ENCODE data around the gene ACVRL1.

Gene ACVRL1

DNA sequence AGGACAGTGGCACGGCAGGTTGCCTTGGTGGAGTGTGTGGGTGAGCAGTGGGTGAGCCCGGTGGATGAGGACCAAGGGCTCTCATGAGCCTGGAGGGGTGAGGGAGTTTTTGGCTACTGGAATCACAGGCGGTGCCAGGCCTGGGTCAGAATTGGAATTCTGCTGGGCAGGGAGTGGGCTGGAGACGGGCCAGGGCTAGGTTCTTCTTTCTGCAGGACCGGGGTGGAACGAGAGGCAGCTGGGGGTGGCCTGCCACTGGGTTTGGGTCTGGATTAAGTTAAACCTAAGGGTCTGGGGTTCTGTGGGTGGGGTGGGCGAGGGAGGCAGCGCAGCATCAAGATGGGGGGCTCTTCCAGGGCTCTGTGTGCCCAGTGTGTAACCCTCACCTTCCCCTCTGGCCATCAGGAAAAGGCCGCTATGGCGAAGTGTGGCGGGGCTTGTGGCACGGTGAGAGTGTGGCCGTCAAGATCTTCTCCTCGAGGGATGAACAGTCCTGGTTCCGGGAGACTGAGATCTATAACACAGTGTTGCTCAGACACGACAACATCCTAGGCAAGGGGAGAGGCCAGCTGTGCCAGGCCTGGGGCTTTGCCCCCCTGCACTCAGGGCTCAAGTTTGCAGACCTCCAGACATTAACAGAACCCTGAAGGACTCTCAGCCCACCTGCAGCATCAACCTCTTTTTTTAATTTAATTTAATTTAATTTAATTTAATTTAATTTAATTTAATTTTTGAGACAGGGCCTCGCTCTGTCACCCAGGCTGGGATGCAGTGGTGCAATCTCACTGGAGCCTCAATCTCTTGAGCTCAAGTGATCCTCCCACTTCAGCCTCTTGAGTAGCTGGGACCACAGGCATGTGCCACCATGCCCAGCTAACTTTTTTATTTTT, 7.0 kb downstream of the ACVRL1 start:
- no peak overlapping the region for H3K4me3 ChIP-seq (ENCODE audit: low read length)
- TF ChIP-seq, protein P1, sequence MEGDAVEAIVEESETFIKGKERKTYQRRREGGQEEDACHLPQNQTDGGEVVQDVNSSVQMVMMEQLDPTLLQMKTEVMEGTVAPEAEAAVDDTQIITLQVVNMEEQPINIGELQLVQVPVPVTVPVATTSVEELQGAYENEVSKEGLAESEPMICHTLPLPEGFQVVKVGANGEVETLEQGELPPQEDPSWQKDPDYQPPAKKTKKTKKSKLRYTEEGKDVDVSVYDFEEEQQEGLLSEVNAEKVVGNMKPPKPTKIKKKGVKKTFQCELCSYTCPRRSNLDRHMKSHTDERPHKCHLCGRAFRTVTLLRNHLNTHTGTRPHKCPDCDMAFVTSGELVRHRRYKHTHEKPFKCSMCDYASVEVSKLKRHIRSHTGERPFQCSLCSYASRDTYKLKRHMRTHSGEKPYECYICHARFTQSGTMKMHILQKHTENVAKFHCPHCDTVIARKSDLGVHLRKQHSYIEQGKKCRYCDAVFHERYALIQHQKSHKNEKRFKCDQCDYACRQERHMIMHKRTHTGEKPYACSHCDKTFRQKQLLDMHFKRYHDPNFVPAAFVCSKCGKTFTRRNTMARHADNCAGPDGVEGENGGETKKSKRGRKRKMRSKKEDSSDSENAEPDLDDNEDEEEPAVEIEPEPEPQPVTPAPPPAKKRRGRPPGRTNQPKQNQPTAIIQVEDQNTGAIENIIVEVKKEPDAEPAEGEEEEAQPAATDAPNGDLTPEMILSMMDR (conservative IDR thresholded peaks at IDR 0.05; ENCODE audit: low read depth, low read length): no peak
- no peak for DNase-seq (ENCODE audit: low read depth)

DNA sequence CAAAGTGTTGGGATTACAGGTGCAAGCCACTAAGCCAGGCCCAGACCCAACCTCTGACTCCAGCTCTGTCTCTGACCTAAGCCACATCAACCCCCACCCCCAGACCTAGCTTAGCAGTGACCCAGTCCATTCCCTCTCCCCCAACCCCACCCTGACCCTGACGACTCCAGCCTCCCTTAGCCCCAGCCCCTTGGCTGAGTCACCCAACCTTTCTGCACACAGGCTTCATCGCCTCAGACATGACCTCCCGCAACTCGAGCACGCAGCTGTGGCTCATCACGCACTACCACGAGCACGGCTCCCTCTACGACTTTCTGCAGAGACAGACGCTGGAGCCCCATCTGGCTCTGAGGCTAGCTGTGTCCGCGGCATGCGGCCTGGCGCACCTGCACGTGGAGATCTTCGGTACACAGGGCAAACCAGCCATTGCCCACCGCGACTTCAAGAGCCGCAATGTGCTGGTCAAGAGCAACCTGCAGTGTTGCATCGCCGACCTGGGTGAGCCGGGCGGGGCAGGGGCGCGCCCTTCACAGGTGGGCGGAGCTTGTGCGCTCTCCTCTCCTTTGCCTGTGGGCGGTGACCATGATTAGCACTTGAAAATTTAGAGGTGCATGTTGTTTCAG, 7.8 kb downstream of the ACVRL1 start:
- TF ChIP-seq, protein P1 (conservative IDR thresholded peaks at IDR 0.05; ENCODE audit: low read depth, low read length): no peak
- no peak overlapping the region for H3K4me3 ChIP-seq (ENCODE audit: low read length)
- DNase-seq (ENCODE audit: low read depth): no peak

DNA sequence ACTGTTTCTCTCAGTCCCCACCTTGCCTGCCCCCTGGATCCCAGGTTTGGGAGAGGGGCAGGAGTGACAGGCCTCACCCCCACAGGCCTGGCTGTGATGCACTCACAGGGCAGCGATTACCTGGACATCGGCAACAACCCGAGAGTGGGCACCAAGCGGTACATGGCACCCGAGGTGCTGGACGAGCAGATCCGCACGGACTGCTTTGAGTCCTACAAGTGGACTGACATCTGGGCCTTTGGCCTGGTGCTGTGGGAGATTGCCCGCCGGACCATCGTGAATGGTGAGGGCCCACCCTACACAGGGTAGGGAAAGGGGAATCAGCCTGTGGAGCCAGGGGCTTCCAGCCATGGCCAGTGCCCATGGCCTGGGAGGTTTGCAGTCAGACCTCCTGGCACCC, 8.6 kb downstream of the ACVRL1 start:
- DNase-seq (ENCODE audit: low read depth): no peak
- TF ChIP-seq, protein P1 (conservative IDR thresholded peaks at IDR 0.05; ENCODE audit: low read depth, low read length): no peak

DNA sequence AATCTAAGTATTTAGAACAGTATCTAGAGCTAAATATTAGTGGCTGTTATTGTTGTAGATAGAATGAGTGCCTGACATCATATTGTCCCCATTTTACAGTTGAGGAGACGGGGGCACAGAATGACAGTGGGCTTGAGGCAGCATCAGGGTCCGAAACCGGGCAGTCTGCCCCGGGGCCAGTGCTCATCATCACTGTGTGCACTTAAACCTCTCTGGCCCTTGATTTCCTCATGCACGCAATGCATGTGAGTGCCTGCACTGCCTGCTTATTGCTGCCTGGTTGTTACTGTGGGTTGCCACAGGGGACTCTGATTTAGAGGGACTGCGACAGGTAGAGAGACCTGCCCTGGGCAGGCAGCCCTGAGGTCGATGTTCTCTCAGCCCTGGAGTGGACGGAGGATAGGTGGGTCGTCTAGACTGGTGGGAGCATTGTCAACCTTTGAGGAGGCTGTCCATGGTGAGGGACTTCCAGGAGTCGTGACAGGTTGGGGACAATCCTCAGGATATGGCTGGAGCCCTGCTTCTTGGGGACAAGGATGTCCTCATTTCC, 9.8 kb downstream of the ACVRL1 start:
- no peak overlapping the region for H3K4me3 ChIP-seq (ENCODE audit: low read length)
- TF ChIP-seq, protein P1 (conservative IDR thresholded peaks at IDR 0.05; ENCODE audit: low read depth, low read length): no peak
- DNase-seq (ENCODE audit: low read depth): no peak

More for the DNA sequence above, 8.6 kb downstream of the ACVRL1 start:
- no peak overlapping the region for H3K4me3 ChIP-seq (ENCODE audit: low read length)

DNA sequence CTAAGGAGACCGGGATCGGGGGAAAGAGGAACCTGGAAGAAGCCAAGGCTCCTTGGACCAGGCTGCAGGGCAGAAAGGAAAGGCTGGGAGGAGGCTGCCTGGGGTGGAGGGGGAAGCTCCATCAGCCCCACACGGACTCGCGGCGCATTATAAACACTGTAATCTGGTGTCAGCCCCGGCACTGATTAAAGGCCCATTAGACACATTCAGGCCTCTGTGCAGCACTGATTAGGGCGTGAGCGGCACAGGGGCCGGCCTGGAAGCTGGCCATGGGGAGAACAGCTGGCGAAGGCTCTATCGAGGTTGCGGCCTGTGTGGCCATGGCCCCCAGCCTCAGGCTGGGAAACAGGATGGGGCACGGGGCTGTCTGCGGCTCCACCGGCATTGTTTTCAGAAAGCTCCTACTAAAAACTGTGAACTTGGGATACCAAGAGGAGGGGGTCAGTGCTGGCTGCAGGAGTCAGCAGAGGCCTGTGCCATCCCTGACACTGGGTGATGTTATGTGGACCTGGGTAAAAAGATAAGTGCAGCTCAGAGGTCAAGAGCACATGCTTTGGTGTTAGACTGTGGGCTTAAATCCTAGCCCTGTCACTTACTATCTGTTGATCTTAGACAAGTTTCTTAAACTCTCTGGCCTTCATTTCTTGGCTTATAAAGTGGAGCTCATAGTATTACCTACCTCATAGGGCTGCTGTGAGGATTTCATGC, 10.6 kb downstream of the ACVRL1 start:
- DNase-seq (ENCODE audit: low read depth): no peak
- H3K4me3 ChIP-seq (ENCODE audit: low read length): no peak overlapping the region
- TF ChIP-seq, protein P1 (conservative IDR thresholded peaks at IDR 0.05; ENCODE audit: low read depth, low read length): no peak

DNA sequence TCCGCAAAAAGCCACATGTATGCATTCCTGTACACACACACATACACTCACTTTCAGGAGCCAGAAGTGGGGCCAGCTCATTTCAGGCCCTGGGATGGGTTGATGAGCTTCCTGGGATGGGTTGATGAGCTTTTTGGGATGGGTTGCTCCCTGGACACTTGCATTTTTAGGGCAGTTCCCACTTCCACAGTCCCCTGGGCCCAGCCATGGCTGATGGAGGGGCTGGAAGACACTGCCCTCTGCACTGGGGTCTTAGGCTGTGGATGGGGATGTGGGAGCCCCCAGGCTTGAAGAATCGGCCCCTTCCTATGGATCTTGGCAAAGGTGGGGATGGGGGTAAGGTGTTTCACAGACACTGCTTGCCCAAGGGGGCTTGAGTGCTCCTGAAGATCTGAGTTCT, 12.7 kb downstream of the ACVRL1 start:
- TF ChIP-seq, protein P1 (conservative IDR thresholded peaks at IDR 0.05; ENCODE audit: low read depth, low read length): no peak
- no peak for DNase-seq (ENCODE audit: low read depth)
- H3K4me3 ChIP-seq (ENCODE audit: low read length): no peak overlapping the region

Measured in retinal pigment epithelial cell (primary cell).